ENCODE measurements around the gene YDJC. TPM values are rescaled to one million over a fixed set of nuclear protein-coding genes. Genes with fewer than 3 reads are reported as not detected.

Gene YDJC
- total and polyA plus RNA-seq, 2 of the 13 experiments (the other 11 are each of a cell fraction or from before 2014, with no cell fraction given): 15.3 to 32.0 TPM

- 0 out of 2 replicates have a peak, but pooled peaks have one; percentile 22 for TF ChIP-seq PRDM10 (CRISPR knock-in tag; IDR thresholded peaks at IDR 0.05; ENCODE audit: low read depth)
- TF ChIP-seq ZNF556 (CRISPR knock-in tag; IDR thresholded peaks at IDR 0.05; ENCODE audit: borderline replicate concordance): peak; percentile 55; the same call in 1 of the 2 replicates
- TF ChIP-seq RXRA (CRISPR knock-in tag; IDR thresholded peaks at IDR 0.05): peak; percentile 55
- TF ChIP-seq NR2C2 (CRISPR knock-in tag; IDR thresholded peaks at IDR 0.05; ENCODE audit: borderline replicate concordance): 0 out of 2 replicates have a peak, but pooled peaks have one; percentile 20
- TF ChIP-seq ZNF512 (CRISPR knock-in tag; IDR thresholded peaks at IDR 0.05): no peak
- TF ChIP-seq ZC3H13 (CRISPR knock-in tag; IDR thresholded peaks at IDR 0.05): no peak
- TF ChIP-seq ZNF382 (CRISPR knock-in tag; IDR thresholded peaks at IDR 0.05; ENCODE audit: borderline replicate concordance): no peak
- 0 out of 2 replicates have a peak, but pooled peaks have one; percentile 25 for TF ChIP-seq POLR2G (IDR thresholded peaks at IDR 0.05; ENCODE audit: low read depth, low read length)
- TF ChIP-seq MIER2 (CRISPR knock-in tag; IDR thresholded peaks at IDR 0.05): no peak
- peak; percentile 96 for TF ChIP-seq SP5 (CRISPR knock-in tag; IDR thresholded peaks at IDR 0.05; ENCODE audit: borderline replicate concordance, low read depth)
- TF ChIP-seq ZNF350 (CRISPR knock-in tag; IDR thresholded peaks at IDR 0.05; ENCODE audit: borderline replicate concordance, low read depth): peak; percentile 28; the same call in 1 of the 2 replicates
- peak; percentile 84 for TF ChIP-seq ZNF761 (CRISPR knock-in tag; conservative IDR thresholded peaks at IDR 0.05)
- peak; percentile 86; the same call in 1 of the 2 replicates for TF ChIP-seq ZNF281 (CRISPR knock-in tag; IDR thresholded peaks at IDR 0.05; ENCODE audit: borderline replicate concordance)
- TF ChIP-seq LBX2 (CRISPR knock-in tag; IDR thresholded peaks at IDR 0.05; ENCODE audit: borderline replicate concordance): 0 out of 2 replicates have a peak, but pooled peaks have one; percentile 35
- no peak; the same call in 1 of the 2 replicates for TF ChIP-seq PHF20 (CRISPR knock-in tag; IDR thresholded peaks at IDR 0.05)
- 0 out of 2 replicates have a peak, but pooled peaks have one; percentile 58 for TF ChIP-seq ZNF543 (CRISPR knock-in tag; IDR thresholded peaks at IDR 0.05)
- TF ChIP-seq ZNF232 (CRISPR knock-in tag; IDR thresholded peaks at IDR 0.05; ENCODE audit: borderline replicate concordance): no peak
- TF ChIP-seq HIVEP1 (CRISPR knock-in tag; IDR thresholded peaks at IDR 0.05): 0 out of 2 replicates have a peak, but pooled peaks have one; percentile 62
- TF ChIP-seq ZNF101 (CRISPR knock-in tag; IDR thresholded peaks at IDR 0.05; ENCODE audit: borderline replicate concordance, low read depth): no peak
- no peak for TF ChIP-seq KLF11 (CRISPR knock-in tag; IDR thresholded peaks at IDR 0.05)
These were observed 48.0 kb upstream of the YDJC start (continued) for GRCh38 chr22:21677606-21678443.
